ENCODE results near the gene PDGFC. TPM values are rescaled to one million over a fixed set of nuclear protein-coding genes. Genes with fewer than 3 reads are reported as not detected.
"Not testable (repeated sequence)": the region's sequence is repeated elsewhere in the genome, so short reads cannot be mapped to it uniquely, and the experiment has no call there.

The PDGFC gene
- total and polyA plus RNA-seq, 12 donors: 2.1 to 18.2 (median 14.8) TPM

GRCh38 chr4:156870861-156871260, 100.7 kb downstream of the PDGFC start:
- no peaks in the 10 kb centered on the region for H3K27me3 ChIP-seq
- no peak overlapping the region for H3K27ac ChIP-seq
- intact Hi-C loops (cut with DNase I): no loop called here
- no peaks in the 10 kb centered on the region for H3K36me3 ChIP-seq
- H3K4me3 ChIP-seq: no peak overlapping the region
- H3K4me1 ChIP-seq: no peaks in the 10 kb centered on the region
- ATAC-seq (no peak), DNase-seq (no peak)
- H3K9me3 ChIP-seq: peaks cover 0 to 4% (median 0%) of the 10 kb centered on the region in 11 donors
- TF ChIP-seq CTCF (IDR thresholded peaks at IDR 0.05): no peak
- WGBS, 2 donors: 73 to 79% methylated on average over 3 of the region's 3 CpGs

GRCh38 chr4:156870131-156870530, 101.5 kb downstream of the PDGFC start:
- intact Hi-C loops (cut with DNase I): no loop called here
- WGBS, 2 donors: 90 to 92% methylated on average over 1 of the region's 1 CpG
- TF ChIP-seq CTCF (IDR thresholded peaks at IDR 0.05): no peak

GRCh38 chr4:156866088-156866487, 105.5 kb downstream of the PDGFC start:
- DNase-seq; H3K9me3 ChIP-seq; H3K36me3 ChIP-seq; ATAC-seq; H3K27me3 ChIP-seq; H3K27ac ChIP-seq; H3K4me1 ChIP-seq; intact Hi-C loops (cut with DNase I); H3K4me3 ChIP-seq: not testable (repeated sequence)
- 93 to 97% methylated on average over 1 of the region's 2 CpGs for WGBS, 2 donors

More at GRCh38 chr4:156870131-156870530, 101.5 kb downstream of the PDGFC start:
- H3K4me1 ChIP-seq: no peaks in the 10 kb centered on the region
- no peak overlapping the region for H3K4me3 ChIP-seq
- no peaks in the 10 kb centered on the region for H3K27me3 ChIP-seq
- DNase-seq: no peak
- ATAC-seq: no peak
- H3K36me3 ChIP-seq: no peaks in the 10 kb centered on the region
- no peak overlapping the region for H3K27ac ChIP-seq
- H3K9me3 ChIP-seq: peaks cover 0 to 4% (median 0%) of the 10 kb centered on the region in 11 donors

GRCh38 chr4:156865451-156865850, 106.1 kb downstream of the PDGFC start:
- DNase-seq (no peak), ATAC-seq (no peak)
- no peak overlapping the region for H3K27ac ChIP-seq
- no peaks in the 10 kb centered on the region for H3K4me1 ChIP-seq
- no peaks in the 10 kb centered on the region for H3K36me3 ChIP-seq
- TF ChIP-seq CTCF (IDR thresholded peaks at IDR 0.05): no peak
- no peak overlapping the region for H3K4me3 ChIP-seq
- 70 to 94% methylated on average over 2 of the region's 2 CpGs for WGBS, 2 donors
- intact Hi-C loops (cut with DNase I): no loop called here
- H3K9me3 ChIP-seq: peaks cover 0 to 4% (median 0%) of the 10 kb centered on the region in 11 donors
- no peaks in the 10 kb centered on the region for H3K27me3 ChIP-seq

- no peak for TF ChIP-seq CTCF (IDR thresholded peaks at IDR 0.05)
- Histone ChIP-seq H3K4me3 (no peak overlapping the region), H3K9me3 (no peaks in the 10 kb centered on the region), H3K4me1 (no peaks in the 10 kb centered on the region), H3K27me3 (no peaks in the 10 kb centered on the region), H3K36me3 (no peaks in the 10 kb centered on the region), H3K27ac (no peak overlapping the region)
- intact Hi-C loops (cut with DNase I): no loop called here
- 93% methylated on average over 3 of the region's 3 CpGs for WGBS, 2 donors
- ATAC-seq: no peak
- DNase-seq: no peak
Observed at GRCh38 chr4:156858071-156858470, 113.5 kb downstream of the PDGFC start.
